Loucy (cell line): ENCODE data around the gene TMEM119.

Experiments used
- H2AFZ ChIP-seq: fragments of 200-600 bp; sonication (generic); 2 replicates; pipeline ENCODE4 v1.6.0; 2016; ENCODE audit warnings: antibody characterized with exemption, mild to moderate bottlenecking, low read length, moderate library complexity
- H3F3A ChIP-seq: fragments of 200-600 bp; 2 replicates; pipeline ENCODE4 v1.6.0; 2016; ENCODE audit warnings: antibody characterized with exemption, low read depth, mild to moderate bottlenecking
- H3K27me3 ChIP-seq: fragments of 200-600 bp; sonication (generic); 2 replicates; pipeline ENCODE4 v1.6.1; 2014; ENCODE audit warnings: low read length, mild to moderate bottlenecking; ENCODE audit not compliant: insufficient read depth, poor library complexity, severe bottlenecking
- H3K36me3 ChIP-seq: fragments of 200-600 bp; sonication (generic); 2 replicates; pipeline ENCODE4 v1.6.1; 2016; ENCODE audit warnings: low read length; ENCODE audit not compliant: insufficient read depth
- H3K4me1 ChIP-seq: fragments of 200-600 bp; sonication (generic); 2 replicates; pipeline ENCODE4 v1.5.1; 2014; ENCODE audit warnings: low read length, mild to moderate bottlenecking; ENCODE audit not compliant: insufficient read depth, poor library complexity, severe bottlenecking
- H3K4me2 ChIP-seq: fragments of 200-600 bp; sonication (generic); 2 replicates; pipeline ENCODE4 v1.6.0; 2014; ENCODE audit warnings: antibody characterized with exemption, low read length, low read depth, mild to moderate bottlenecking; ENCODE audit not compliant: poor library complexity, severe bottlenecking
- H3K4me3 ChIP-seq: fragments of 200-600 bp; sonication (generic); 2 replicates; pipeline ENCODE4 v1.5.1; 2014; ENCODE audit warnings: low read length, mild to moderate bottlenecking, mixed read lengths; ENCODE audit not compliant: poor library complexity, severe bottlenecking
- H3K79me2 ChIP-seq: fragments of 200-600 bp; sonication (generic); 2 replicates; pipeline ENCODE4 v1.6.1; 2014; ENCODE audit warnings: low read length; ENCODE audit not compliant: insufficient read depth
- H3K9ac ChIP-seq: fragments of 200-600 bp; sonication (generic); 2 replicates; pipeline ENCODE4 v1.6.0; 2014; ENCODE audit warnings: mild to moderate bottlenecking, low read depth, low read length, moderate library complexity; ENCODE audit not compliant: poor library complexity, severe bottlenecking
- H3K9me2 ChIP-seq: fragments of 200-600 bp; sonication (generic); replicated peaks from 2 replicates; pipeline ENCODE4 v1.6.1; 2016; ENCODE audit warnings: low read depth, low read length, mixed read lengths
- H3K9me3 ChIP-seq: fragments of 200-600 bp; sonication (generic); 2 replicates; pipeline ENCODE4 v1.6.1; 2014; ENCODE audit warnings: mild to moderate bottlenecking, antibody characterized with exemption, low read length, low read depth; ENCODE audit not compliant: insufficient read depth
- H4K20me1 ChIP-seq: fragments of 200-600 bp; sonication (generic); 2 replicates; pipeline ENCODE4 v1.6.0; 2014; ENCODE audit warnings: antibody characterized with exemption, low read length, mild to moderate bottlenecking; ENCODE audit not compliant: insufficient read depth, poor library complexity, severe bottlenecking
- EZH2phosphoT487 ChIP-seq: fragments of 200-600 bp; IDR thresholded peaks from 2 replicates; pipeline ENCODE4 v1.6.1; 2018; ENCODE audit warnings: antibody characterized with exemption, mild to moderate bottlenecking, moderate library complexity, borderline replicate concordance
- TF ChIP-seq, protein P1 (sequence below): fragments of 200-600 bp; sonication (generic); conservative IDR thresholded peaks from 2 replicates; pipeline ENCODE4 v1.5.1; 2014; ENCODE audit warnings: mild to moderate bottlenecking, antibody characterized with exemption, low read length

Gene TMEM119

DNA sequence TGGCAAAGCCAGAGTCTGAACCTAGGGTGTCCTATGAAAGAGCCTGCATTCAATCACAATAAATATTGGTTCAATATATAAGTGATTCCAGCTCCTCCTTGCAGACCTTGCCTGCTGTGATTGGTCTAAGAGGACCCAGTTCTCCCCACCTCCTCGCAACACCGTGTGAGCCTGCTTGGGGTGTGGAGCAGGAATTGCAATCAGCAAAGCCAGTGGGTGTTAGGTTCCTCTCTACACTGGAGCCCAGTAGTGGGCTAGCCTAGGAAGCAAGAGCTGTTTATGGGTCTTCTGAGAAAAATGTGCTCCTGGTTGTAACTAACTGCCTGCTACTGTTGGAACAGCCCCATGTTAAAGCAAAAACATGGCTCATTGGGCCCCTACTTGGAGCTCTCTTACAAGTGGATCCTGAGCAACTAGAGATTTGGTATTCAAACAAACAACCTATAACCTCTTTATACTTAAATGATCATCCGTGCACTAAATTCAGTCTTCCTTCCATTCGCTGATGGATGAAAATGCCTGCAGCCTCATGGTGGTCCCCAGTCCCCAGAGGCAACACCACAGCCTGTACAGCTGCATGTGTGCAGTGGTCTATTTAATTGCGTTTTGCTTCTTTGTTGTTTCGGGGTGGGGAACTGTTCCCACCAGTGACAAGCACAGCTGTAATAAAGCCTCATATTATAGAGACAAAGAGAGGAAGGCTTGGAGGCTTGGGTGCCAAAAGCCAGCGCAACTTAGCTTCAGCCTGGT lies 39.5 kb upstream of the TMEM119 start:
- Histone ChIP-seq H4K20me1 (no peaks in the 10 kb centered on the region), H2AFZ (no peak overlapping the region), H3K4me2 (peak overlapping the region; percentile 44), H3K4me3 (peak overlapping the region; percentile 24), H3K4me1 (peaks cover 66% of the 10 kb centered on the region), H3K36me3 (no peaks in the 10 kb centered on the region), H3K9ac (peak overlapping the region; percentile 42), H3K9me3 (no peaks in the 10 kb centered on the region), H3K9me2 (no peaks in the 10 kb centered on the region), H3K79me2 (no peaks in the 10 kb centered on the region), H3F3A (peaks cover 12% of the 10 kb centered on the region; the same call in 1 of the 2 replicates), H3K27me3 (no peaks in the 10 kb centered on the region)
- TF ChIP-seq, protein P1, sequence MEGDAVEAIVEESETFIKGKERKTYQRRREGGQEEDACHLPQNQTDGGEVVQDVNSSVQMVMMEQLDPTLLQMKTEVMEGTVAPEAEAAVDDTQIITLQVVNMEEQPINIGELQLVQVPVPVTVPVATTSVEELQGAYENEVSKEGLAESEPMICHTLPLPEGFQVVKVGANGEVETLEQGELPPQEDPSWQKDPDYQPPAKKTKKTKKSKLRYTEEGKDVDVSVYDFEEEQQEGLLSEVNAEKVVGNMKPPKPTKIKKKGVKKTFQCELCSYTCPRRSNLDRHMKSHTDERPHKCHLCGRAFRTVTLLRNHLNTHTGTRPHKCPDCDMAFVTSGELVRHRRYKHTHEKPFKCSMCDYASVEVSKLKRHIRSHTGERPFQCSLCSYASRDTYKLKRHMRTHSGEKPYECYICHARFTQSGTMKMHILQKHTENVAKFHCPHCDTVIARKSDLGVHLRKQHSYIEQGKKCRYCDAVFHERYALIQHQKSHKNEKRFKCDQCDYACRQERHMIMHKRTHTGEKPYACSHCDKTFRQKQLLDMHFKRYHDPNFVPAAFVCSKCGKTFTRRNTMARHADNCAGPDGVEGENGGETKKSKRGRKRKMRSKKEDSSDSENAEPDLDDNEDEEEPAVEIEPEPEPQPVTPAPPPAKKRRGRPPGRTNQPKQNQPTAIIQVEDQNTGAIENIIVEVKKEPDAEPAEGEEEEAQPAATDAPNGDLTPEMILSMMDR, result no peak
- no peak for TF ChIP-seq EZH2phosphoT487

DNA sequence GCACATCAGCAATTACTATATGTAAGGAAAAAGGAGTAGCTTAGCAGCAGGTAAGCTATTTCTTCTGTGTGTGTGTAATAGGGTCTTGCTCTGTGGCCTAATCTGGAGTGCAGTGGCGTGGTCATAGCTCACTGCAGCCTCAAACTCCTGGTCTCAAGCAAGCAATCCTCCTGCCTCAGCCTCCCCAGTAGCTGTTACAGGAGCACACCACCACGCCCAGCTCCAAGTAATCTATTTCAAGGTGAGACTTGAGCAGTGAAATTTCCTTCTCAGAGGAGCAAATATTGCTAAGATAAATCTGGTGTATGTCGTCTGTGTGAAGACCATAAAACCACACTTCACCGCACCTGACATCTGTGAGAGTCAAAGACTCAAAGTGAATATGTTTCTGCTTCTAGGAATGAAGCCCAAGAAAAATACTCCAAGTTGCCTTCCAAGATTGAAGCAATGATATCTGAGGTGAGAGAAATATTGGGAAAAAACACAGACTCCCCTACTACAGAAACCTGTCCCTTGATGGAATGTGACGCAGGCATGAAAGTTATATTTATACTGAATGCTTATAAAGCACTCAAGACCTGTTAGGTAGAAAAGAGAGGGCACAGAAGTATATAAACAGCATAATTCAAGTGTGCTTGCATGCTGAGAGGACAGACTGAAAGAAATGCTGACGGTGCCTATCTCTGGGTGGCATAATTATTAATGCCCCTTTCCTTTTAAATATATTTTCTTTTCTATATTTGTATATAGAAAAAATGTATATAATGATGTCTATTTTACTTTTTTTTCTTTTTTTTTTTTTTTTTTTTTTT lies 38.3 kb upstream of the TMEM119 start:
- peak overlapping the region; percentile 25; the same call in 1 of the 2 replicates for H2AFZ ChIP-seq
- H4K20me1 ChIP-seq, result no peaks in the 10 kb centered on the region
- no peaks in the 10 kb centered on the region for H3K36me3 ChIP-seq
- TF ChIP-seq, protein P1, result no peak
- no peak for TF ChIP-seq EZH2phosphoT487
- no peaks in the 10 kb centered on the region for H3K9me3 ChIP-seq
- no peaks in the 10 kb centered on the region for H3K27me3 ChIP-seq
- peak overlapping the region; percentile 80 for H3K4me2 ChIP-seq
- H3F3A ChIP-seq, result peaks cover 12% of the 10 kb centered on the region; the same call in 1 of the 2 replicates
- H3K79me2 ChIP-seq, result no peaks in the 10 kb centered on the region
- peak overlapping the region; percentile 72 for H3K9ac ChIP-seq
- peak overlapping the region; percentile 64 for H3K4me3 ChIP-seq
- no peaks in the 10 kb centered on the region for H3K9me2 ChIP-seq
- peaks cover 74% of the 10 kb centered on the region for H3K4me1 ChIP-seq

- peak overlapping the region; percentile 72 for H3K9ac ChIP-seq
Measured at GRCh38 chr12:108635201-108635996, 37.5 kb upstream of the TMEM119 start.

More at GRCh38 chr12:108635201-108635996, 37.5 kb upstream of the TMEM119 start:
- H3K4me2 ChIP-seq, result peak overlapping the region; percentile 80
- H3K4me3 ChIP-seq, result peak overlapping the region; percentile 64
- H2AFZ ChIP-seq, result peak overlapping the region; percentile 25; the same call in 1 of the 2 replicates
- H3K36me3 ChIP-seq, result no peaks in the 10 kb centered on the region
- H3K27me3 ChIP-seq, result no peaks in the 10 kb centered on the region
- peaks cover 77% of the 10 kb centered on the region for H3K4me1 ChIP-seq
- TF ChIP-seq EZH2phosphoT487, result no peak
- TF ChIP-seq, protein P1, result no peak
- no peaks in the 10 kb centered on the region for H3K9me2 ChIP-seq
- H3K79me2 ChIP-seq, result peaks cover 3% of the 10 kb centered on the region; the same call in 1 of the 2 replicates
- no peaks in the 10 kb centered on the region for H3K9me3 ChIP-seq
- H4K20me1 ChIP-seq, result no peaks in the 10 kb centered on the region
- H3F3A ChIP-seq, result peaks cover 12% of the 10 kb centered on the region; the same call in 1 of the 2 replicates
